CD4-positive, CD25-positive, alpha-beta regulatory T cell (primary cell): ENCODE measurements around the gene SLC35F2. TPM values are rescaled to one million over a fixed set of nuclear protein-coding genes. Genes with fewer than 3 reads are reported as not detected.
"Not testable (repeated sequence)": the region's sequence is repeated elsewhere in the genome, so short reads cannot be mapped to it uniquely, and the experiment has no call there.

Experiments used
- ATAC-seq, 2 donors: fragments of 150-1000 bp; cut with Tn5 transposase; one replicate each; pipeline ENCODE4 v1.10.0; 2021; ENCODE audit warnings: low read depth in 2 of 2, moderate number of reproducible peaks in 2 of 2, moderate library complexity in 1 of 2
- DNase-seq, 3 donors: peaks; one replicate each; pipeline versions ENCODE4 v3.0.0 to v3.0.0-alpha.2; 2012 to 2022; ENCODE audit warnings: mixed read lengths in 1 of 3
- H3K27ac ChIP-seq: one replicate; pipeline ENCODE4 v1.7.0; 2013; ENCODE audit warnings: mild to moderate bottlenecking, low read length; ENCODE audit not compliant: insufficient read depth, poor library complexity, severe bottlenecking
- H3K27me3 ChIP-seq: one replicate; pipeline ENCODE4 v1.7.0; 2013; ENCODE audit warnings: low read length; ENCODE audit not compliant: control insufficient read depth, insufficient read depth
- H3K36me3 ChIP-seq: one replicate; pipeline ENCODE4 v1.7.0; 2013; ENCODE audit warnings: mild to moderate bottlenecking, low read length, moderate library complexity; ENCODE audit not compliant: control insufficient read depth, insufficient read depth
- H3K4me1 ChIP-seq: 2 replicates; pipeline ENCODE4 v1.7.0; 2013; ENCODE audit warnings: mild to moderate bottlenecking, low read length; ENCODE audit not compliant: insufficient read depth, control insufficient read depth, poor library complexity, severe bottlenecking
- H3K4me3 ChIP-seq: one replicate; pipeline ENCODE4 v1.7.0; 2013; ENCODE audit warnings: low read depth, mild to moderate bottlenecking, low read length, moderate library complexity
- H3K9me3 ChIP-seq, 2 experiments: 1 replicate in 1 of 2; 2 replicates in 1 of 2; pipeline ENCODE4 v1.7.0; 2013; ENCODE audit warnings: low read length in 2 of 2, mild to moderate bottlenecking in 1 of 2, moderate library complexity in 1 of 2; ENCODE audit not compliant: control insufficient read depth in 2 of 2
- H3K27ac Mint-ChIP-seq, 3 donors: one replicate each; pipeline ENCODE4 v1.8.0; 2020 to 2022; ENCODE audit warnings: mild to moderate bottlenecking in 3 of 3, mixed read lengths in 3 of 3, moderate library complexity in 2 of 3
- H3K27me3 Mint-ChIP-seq: one replicate; pipeline ENCODE4 v1.8.0; 2022; ENCODE audit warnings: mild to moderate bottlenecking, mixed read lengths
- H3K36me3 Mint-ChIP-seq: one replicate; pipeline ENCODE4 v1.8.0; 2020; ENCODE audit warnings: mixed read lengths
- H3K4me1 Mint-ChIP-seq, 4 donors: one replicate each; pipeline ENCODE4 v1.8.0; 2020 to 2022; ENCODE audit warnings: mixed read lengths in 4 of 4, mild to moderate bottlenecking in 1 of 4
- H3K4me3 Mint-ChIP-seq, 4 donors: one replicate each; pipeline ENCODE4 v1.8.0; 2020 to 2022; ENCODE audit warnings: mild to moderate bottlenecking in 4 of 4, mixed read lengths in 4 of 4, moderate library complexity in 3 of 4
- H3K9me3 Mint-ChIP-seq, 7 donors: one replicate each; pipeline ENCODE4 v1.8.0; 2020 to 2022; ENCODE audit warnings: mixed read lengths in 7 of 7, mild to moderate bottlenecking in 3 of 7, moderate library complexity in 2 of 7
- polyA plus RNA-seq, 4 donors: library from polyadenylated mRNA; unstranded; fragments of 300-500 nt; fragmentation: Illumina TruSeq; gene quantifications; one replicate each; pipeline ENCODE4 v1.2.3, GENCODE V29; 2021
- total RNA-seq: library from RNA; stranded (reverse); gene quantifications from one replicate; pipeline ENCODE4 v1.2.3, GENCODE V29; 2022

SLC35F2 gene
- total and polyA plus RNA-seq, 5 donors from 2014 or later, result 10.7 to 23.9 (median 22.1) TPM

- H3K27me3 Mint-ChIP-seq, result peaks cover 15% of the 10 kb centered on the region
- not testable (repeated sequence) for H3K4me3 Mint-ChIP-seq
Observed at GRCh38 chr11:107758719-107759355, 99.8 kb downstream of the SLC35F2 start.

GRCh38 chr11:107757661-107758060 is 100.9 kb downstream of the SLC35F2 start:
- Mint-ChIP-seq H3K36me3 (no peaks in the 10 kb centered on the region), H3K4me1 (peaks cover 0 to 2% (median 0%) of the 10 kb centered on the region in 4 donors), H3K4me3 (no peak overlapping the region), H3K9me3 (peaks cover 0 to 6% (median 0%) of the 10 kb centered on the region in 7 donors), H3K27me3 (peaks cover 17% of the 10 kb centered on the region), H3K27ac (no peak overlapping the region)
- Histone ChIP-seq H3K36me3 (no peaks in the 10 kb centered on the region), H3K4me1 (no peaks in the 10 kb centered on the region), H3K27me3 (peaks cover 7% of the 10 kb centered on the region), H3K4me3 (no peak overlapping the region), H3K9me3 (no peaks in the 10 kb centered on the region), H3K27ac (no peak overlapping the region)
- no peak for DNase-seq
- no peak for ATAC-seq

More at GRCh38 chr11:107758719-107759355, 99.8 kb downstream of the SLC35F2 start:
- H3K36me3 ChIP-seq, ATAC-seq, H3K27ac ChIP-seq, H3K27me3 ChIP-seq, H3K36me3 Mint-ChIP-seq, H3K9me3 Mint-ChIP-seq, H3K27ac Mint-ChIP-seq, H3K4me1 ChIP-seq, H3K9me3 ChIP-seq, DNase-seq, H3K4me1 Mint-ChIP-seq, H3K4me3 ChIP-seq: not testable (repeated sequence)

- no peak overlapping the region for H3K4me3 Mint-ChIP-seq
- Histone ChIP-seq H3K9me3 (no peaks in the 10 kb centered on the region), H3K4me1 (no peaks in the 10 kb centered on the region), H3K4me3 (no peak overlapping the region), H3K27me3 (peaks cover 5% of the 10 kb centered on the region), H3K27ac (no peak overlapping the region), H3K36me3 (no peaks in the 10 kb centered on the region)
- no peak for ATAC-seq
- H3K9me3 Mint-ChIP-seq, result peaks cover 0 to 6% (median 0%) of the 10 kb centered on the region in 7 donors
- H3K4me1 Mint-ChIP-seq, result peaks cover 0 to 2% (median 0%) of the 10 kb centered on the region in 4 donors
- peaks cover 21% of the 10 kb centered on the region for H3K27me3 Mint-ChIP-seq
- no peak overlapping the region for H3K27ac Mint-ChIP-seq
- H3K36me3 Mint-ChIP-seq, result no peaks in the 10 kb centered on the region
- no peak for DNase-seq
Observed at GRCh38 chr11:107756553-107756952, 102.0 kb downstream of the SLC35F2 start.

GRCh38 chr11:107752949-107753822 is 105.4 kb downstream of the SLC35F2 start:
- H3K27me3 Mint-ChIP-seq, result peaks cover 26% of the 10 kb centered on the region
- no peak overlapping the region for H3K27ac ChIP-seq
- H3K36me3 ChIP-seq, result no peaks in the 10 kb centered on the region

GRCh38 chr11:107752508-107752907 is 106.1 kb downstream of the SLC35F2 start:
- no peak overlapping the region for H3K4me3 ChIP-seq
- DNase-seq (no peak), ATAC-seq (no peak)
- H3K4me3 Mint-ChIP-seq, result no peak overlapping the region
- H3K4me1 ChIP-seq, result no peaks in the 10 kb centered on the region
- H3K27me3 ChIP-seq, result peaks cover 8% of the 10 kb centered on the region
- peaks cover 28% of the 10 kb centered on the region for H3K27me3 Mint-ChIP-seq
- H3K27ac Mint-ChIP-seq, result no peak overlapping the region
- no peaks in the 10 kb centered on the region for H3K36me3 Mint-ChIP-seq
- H3K9me3 Mint-ChIP-seq, result no peaks in the 10 kb centered on the region
- H3K27ac ChIP-seq, result no peak overlapping the region
- H3K36me3 ChIP-seq, result no peaks in the 10 kb centered on the region
- H3K9me3 ChIP-seq, result no peaks in the 10 kb centered on the region
- peaks cover 0 to 1% (median 0%) of the 10 kb centered on the region in 4 donors for H3K4me1 Mint-ChIP-seq

More at GRCh38 chr11:107752949-107753822, 105.4 kb downstream of the SLC35F2 start:
- Mint-ChIP-seq H3K4me1 (peaks cover 0 to 2% (median 0%) of the 10 kb centered on the region in 4 donors), H3K9me3 (no peaks in the 10 kb centered on the region), H3K36me3 (no peaks in the 10 kb centered on the region), H3K4me3 (no peak overlapping the region), H3K27ac (no peak overlapping the region)
- DNase-seq (no peak), ATAC-seq (no peak)
- no peaks in the 10 kb centered on the region for H3K4me1 ChIP-seq
- peaks cover 7% of the 10 kb centered on the region for H3K27me3 ChIP-seq
- H3K9me3 ChIP-seq, result no peaks in the 10 kb centered on the region
- H3K4me3 ChIP-seq, result no peak overlapping the region

GRCh38 chr11:107751082-107751481 is 107.5 kb downstream of the SLC35F2 start:
- Histone ChIP-seq H3K36me3 (no peaks in the 10 kb centered on the region), H3K4me1 (no peaks in the 10 kb centered on the region), H3K9me3 (no peaks in the 10 kb centered on the region), H3K4me3 (no peak overlapping the region), H3K27me3 (peaks cover 7% of the 10 kb centered on the region), H3K27ac (no peak overlapping the region)
- Mint-ChIP-seq H3K27ac (no peak overlapping the region), H3K4me3 (no peak overlapping the region), H3K36me3 (no peaks in the 10 kb centered on the region), H3K9me3 (no peaks in the 10 kb centered on the region), H3K4me1 (no peaks in the 10 kb centered on the region), H3K27me3 (peaks cover 23% of the 10 kb centered on the region)
- ATAC-seq, result no peak
- DNase-seq, result no peak

GRCh38 chr11:107750313-107750712 is 108.3 kb downstream of the SLC35F2 start:
- Mint-ChIP-seq H3K27me3 (peaks cover 23% of the 10 kb centered on the region), H3K36me3 (no peaks in the 10 kb centered on the region), H3K4me1 (no peaks in the 10 kb centered on the region), H3K4me3 (no peak overlapping the region), H3K27ac (no peak overlapping the region), H3K9me3 (no peaks in the 10 kb centered on the region)
- H3K9me3 ChIP-seq, result no peaks in the 10 kb centered on the region
- H3K4me1 ChIP-seq, result no peaks in the 10 kb centered on the region
- H3K27ac ChIP-seq, result no peak overlapping the region
- H3K27me3 ChIP-seq, result peaks cover 7% of the 10 kb centered on the region
- DNase-seq, result no peak
- H3K4me3 ChIP-seq, result no peak overlapping the region
- ATAC-seq, result no peak
- H3K36me3 ChIP-seq, result no peaks in the 10 kb centered on the region
